ENCODE data around the gene SZT2.

SZT2 gene

GRCh38 chr1:43422995-43423671 is 33.4 kb downstream of the SZT2 start:
- DNase-seq (ENCODE audit: low read depth, low spot score) = no peak

DNA sequence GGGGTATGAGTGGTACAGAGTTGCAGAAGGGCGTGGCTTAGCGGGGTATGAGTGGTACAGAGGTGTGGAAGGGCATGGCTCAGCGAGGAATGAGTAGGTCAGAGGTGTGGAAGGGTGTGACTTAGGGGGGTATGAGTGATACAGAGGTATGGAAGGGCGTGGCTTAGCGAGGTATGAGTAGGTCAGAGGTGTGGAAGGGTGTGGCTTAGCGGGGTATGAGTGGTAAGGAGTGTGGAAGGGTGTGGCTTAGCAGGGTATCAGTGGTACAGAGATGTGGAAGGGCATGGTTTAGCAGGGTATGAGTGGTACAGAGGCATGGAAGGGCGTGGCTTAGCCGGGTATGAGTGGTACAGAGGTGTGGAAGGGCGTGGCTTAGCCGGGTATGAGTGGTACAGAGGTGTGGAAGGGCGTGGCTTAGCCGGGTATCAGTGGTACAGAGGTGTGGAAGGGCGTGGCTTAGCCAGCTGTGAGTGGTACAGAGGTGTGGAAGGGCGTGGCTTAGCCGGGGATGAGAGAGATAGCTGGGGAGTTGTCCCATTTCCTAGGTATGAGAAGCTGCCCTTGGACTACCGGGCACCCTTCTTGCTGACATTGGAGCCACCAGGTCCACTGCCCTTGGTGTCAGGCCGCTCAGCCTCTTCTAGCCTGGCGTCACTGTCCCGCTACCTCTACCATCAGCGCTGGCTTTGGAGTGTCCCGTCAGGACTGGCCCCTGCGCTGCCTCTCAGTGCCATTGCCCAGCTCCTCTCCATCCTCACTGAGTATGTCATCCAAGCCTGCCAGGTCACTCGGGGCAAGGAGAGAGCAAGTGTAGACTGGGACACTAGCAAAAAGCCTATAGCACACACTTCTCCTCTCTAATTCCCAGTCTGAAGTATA is 34.2 kb downstream of the SZT2 start:
- no peak for DNase-seq (ENCODE audit: low read depth, low spot score)

- DNase-seq (ENCODE audit: low read depth, low spot score) = no peak
These were observed 35.3 kb downstream of the SZT2 start for GRCh38 chr1:43425045-43425444.

- DNase-seq (ENCODE audit: low read depth, low spot score) = no peak
These were observed 36.5 kb downstream of the SZT2 start for GRCh38 chr1:43426221-43426620.

GRCh38 chr1:43427524-43427923 is 37.8 kb downstream of the SZT2 start:
- no peak for DNase-seq (ENCODE audit: low read depth, low spot score)

DNA sequence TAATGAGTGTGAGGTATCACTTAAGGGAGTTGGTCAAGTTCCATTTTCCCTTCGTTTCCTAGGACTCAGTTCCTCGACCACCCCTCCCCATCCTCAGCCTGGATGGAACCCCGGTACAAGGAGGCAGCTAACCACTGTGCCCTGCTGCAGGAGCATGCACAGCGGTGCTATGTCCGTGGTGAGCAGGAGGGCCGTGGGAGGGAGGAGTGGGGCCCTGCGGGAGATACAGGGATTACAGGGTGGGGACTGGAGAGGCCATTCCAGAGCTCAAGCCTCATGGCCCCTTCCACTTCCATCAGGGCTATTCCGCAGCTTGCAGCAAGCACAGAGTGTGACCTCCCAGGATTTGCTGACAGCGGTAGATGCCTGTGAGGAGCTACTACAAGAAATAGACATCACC is 38.2 kb downstream of the SZT2 start:
- no peak for DNase-seq (ENCODE audit: low read depth, low spot score)

- no peak for DNase-seq (ENCODE audit: low read depth, low spot score)
These were observed 41.1 kb downstream of the SZT2 start for GRCh38 chr1:43430831-43431230.

- DNase-seq (ENCODE audit: low read depth, low spot score) = no peak
These were observed 42.0 kb downstream of the SZT2 start for GRCh38 chr1:43431676-43432075.

DNA sequence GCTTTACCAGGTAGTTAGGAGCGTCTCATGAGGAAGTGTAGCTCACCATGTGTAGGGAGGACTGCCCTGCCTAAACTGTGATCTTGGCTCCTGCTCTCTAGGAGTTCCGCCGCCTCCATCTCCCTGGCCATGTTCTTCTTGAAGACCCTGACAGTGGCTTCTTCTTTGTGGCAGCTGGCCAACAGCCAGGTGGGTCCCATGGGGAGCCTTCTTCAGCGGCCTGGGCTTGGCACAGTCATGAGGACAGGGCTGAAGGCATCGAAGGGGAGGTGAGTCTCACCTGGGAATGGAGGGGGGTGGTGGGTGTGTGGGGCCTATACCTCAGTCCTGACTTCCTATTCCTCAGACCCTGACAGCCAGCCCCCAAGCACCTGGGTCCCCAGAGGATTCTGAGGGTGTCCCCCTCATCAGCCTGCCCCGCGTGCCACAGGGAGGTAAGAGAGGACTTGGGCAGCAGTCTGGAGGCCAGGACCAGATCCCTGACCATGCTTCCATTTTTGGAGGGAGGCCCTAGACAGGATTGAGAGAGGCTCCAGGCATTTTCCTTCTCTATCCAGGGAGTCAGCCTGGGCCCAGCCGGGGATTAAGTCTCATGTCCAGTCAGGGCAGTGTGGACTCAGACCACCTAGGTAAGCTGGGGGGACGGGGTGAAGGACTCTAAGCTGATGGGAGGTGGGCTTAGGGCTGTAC is 42.6 kb downstream of the SZT2 start:
- no peak for DNase-seq (ENCODE audit: low read depth, low spot score)

DNA sequence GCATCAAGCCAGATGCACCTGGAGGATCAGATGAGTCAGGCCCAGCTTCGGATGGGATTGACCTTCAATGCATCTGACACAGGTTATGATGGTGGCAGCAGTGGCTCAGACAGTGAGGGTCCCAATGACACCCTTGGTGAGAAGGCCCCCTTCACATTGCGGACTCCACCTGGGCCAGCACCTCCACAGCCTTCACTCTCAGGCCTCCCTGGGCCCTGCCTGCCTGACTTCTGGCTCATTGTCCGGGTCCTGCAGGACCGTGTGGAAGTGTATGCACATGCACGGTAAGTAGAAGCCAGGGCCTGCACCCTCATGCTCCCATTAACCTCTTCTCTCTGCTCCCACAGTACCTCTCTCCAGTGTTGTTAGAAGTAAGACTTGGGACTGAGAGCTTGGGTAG is 43.2 kb downstream of the SZT2 start:
- DNase-seq (ENCODE audit: low read depth, low spot score) = no peak

DNA sequence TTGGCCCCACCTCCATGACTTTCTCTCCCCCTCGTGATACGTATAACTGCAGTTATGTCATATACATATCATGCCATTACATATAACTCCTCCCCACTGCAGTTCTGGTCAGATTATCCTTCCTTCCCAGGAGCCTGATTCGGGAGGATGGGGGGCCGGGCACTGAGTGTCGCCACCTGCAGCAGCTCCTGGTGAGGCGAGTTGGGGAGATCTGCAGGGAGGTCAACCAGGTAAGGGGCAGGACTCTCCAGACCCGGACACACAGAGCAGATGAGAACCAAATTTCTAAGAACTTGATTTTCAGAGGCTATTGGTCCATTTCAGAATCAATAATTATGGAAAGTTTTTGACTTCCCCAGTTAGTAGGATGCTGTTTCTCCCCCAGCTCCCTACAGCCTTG is 44.6 kb downstream of the SZT2 start:
- DNase-seq (ENCODE audit: low read depth, low spot score) = no peak

DNA sequence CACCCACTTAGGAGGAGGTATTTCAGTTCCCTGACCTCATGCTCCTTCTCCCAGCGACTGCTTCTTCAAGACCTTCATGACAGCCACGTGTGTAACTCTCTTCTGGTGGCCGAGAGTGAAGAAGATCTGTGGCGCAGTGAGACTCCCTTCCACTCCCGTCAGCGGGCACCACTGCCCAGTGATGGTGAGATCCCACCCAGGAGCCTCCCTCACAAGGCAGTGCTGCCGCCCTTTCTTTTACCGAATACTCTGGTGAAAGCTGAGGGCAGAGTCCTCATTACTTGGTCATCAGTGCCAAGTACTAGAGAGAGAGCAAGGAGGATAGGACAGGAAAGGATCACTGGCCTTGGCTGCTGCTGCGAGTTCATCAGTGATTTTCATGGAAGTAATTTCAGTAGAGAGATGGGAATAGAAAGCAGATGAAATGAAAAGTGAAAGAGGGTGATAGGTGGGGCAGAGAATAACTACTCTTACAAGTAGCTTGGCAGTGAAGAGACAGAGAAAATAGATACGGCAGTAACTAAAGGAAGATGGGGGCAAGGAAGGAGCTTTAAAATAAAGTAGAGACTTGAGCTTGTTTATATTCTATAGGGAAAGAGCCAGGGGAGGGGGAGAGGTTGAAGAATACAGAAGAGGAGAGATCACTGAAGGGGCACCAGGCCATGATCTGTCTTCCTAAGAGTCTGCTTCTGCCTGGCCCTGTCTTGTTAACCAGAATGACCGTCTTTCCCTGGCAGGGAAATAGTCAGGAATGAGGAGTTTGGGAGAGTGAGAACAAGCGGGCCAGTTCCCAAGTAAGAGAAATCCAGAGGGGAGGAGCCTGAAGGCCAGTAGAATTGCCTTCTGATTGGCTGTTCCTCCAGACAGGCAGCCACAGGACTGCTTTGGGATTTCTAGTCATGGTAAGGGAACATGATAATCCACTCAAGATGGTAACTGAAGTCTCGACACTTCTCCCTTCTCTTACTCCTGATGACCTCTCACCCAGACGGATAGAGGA is 45.7 kb downstream of the SZT2 start:
- DNase-seq (ENCODE audit: low read depth, low spot score) = no peak

GRCh38 chr1:43436371-43436770 is 46.7 kb downstream of the SZT2 start:
- no peak for DNase-seq (ENCODE audit: low read depth, low spot score)

GRCh38 chr1:43437031-43437973 is 47.6 kb downstream of the SZT2 start:
- no peak for DNase-seq (ENCODE audit: low read depth, low spot score)

- DNase-seq (ENCODE audit: low read depth, low spot score) = no peak
These were observed 48.3 kb downstream of the SZT2 start for GRCh38 chr1:43438006-43438405.

DNA sequence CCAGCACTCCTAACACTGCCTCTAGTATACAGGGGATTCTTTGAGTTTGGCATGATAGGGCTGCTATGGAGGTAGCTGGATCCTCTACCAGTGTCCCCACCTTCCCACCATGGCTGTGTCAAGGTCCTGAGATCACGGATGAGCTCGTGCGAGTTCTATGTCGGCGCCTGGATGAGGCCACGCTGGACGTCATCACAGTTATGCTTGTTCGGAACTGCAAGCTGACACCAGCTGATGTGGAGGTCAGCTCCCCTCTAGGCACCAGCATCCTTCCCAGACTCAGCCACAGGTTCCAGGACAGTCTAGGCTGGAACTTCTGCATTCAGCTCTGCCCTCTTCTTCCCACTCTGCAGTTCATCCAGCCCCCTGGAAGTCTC is 48.9 kb downstream of the SZT2 start:
- no peak for DNase-seq (ENCODE audit: low read depth, low spot score)

DNA sequence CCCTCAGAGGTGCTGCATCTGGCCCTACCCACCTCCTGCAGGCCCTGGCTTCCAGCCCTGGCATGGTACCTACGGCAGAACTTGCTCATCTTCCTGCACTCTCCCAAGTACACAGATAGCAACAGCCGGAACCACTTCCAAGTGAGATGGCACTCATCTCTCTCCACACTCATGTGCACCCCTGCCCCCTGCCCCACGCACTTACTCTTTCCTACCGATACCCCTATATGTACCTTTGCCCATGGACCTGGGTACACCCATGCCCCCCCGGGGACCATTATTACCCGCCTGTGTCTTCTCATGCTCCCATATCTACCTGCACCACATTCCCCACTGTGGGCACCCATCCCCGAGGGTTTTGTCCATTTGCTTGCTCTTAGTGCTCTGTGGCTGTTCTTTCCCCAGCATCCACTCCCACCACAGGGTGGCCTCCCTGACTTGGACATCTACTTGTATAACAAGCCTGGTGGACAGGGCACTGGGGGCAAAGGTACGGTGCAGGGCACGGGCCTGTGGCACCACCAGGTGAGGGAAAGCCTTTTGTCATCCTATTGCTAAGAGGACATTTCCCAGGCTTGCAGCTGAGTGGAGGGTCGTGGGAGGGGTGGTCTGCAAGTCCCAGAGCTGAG is 49.4 kb downstream of the SZT2 start:
- no peak for DNase-seq (ENCODE audit: low read depth, low spot score)

DNA sequence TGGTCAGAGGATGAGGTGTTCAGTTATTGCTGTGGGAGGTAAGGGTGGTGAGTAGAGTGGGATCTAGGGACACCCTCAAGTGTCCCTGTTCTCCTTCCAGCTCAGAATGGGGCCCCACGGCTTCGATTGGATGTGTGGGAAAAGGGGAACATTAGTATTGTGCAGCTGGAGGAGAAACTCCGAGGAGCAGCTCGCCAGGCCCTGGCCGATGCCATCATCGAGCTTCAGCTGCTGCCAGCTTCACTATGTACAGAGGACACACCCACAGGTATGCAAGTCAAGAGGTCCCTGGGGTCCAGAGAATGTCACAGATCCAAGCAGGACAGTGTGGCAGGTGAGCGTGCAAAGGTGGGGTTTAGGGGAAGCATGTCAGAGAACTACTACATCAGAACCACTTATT is 50.1 kb downstream of the SZT2 start:
- DNase-seq (ENCODE audit: low read depth, low spot score) = no peak

DNA sequence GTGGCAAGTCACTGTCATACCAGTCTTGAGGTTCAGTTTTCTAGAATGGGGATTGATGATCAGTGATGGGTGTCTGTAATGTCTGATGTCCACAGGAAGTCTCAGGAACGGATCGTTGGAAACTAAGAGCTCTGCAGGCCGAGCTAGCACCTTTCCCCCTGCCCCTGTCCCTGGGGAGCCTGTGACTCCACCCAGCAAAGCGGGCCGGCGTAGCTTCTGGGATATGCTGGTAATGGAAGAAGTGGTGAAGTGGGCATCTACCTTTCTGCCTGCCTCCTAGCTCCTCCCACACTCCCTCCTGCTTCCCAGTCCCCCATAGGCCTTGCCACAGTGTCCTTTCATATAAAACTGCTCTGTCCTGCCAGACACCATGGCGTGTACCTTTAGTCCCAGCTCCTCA is 50.7 kb downstream of the SZT2 start:
- no peak for DNase-seq (ENCODE audit: low read depth, low spot score)
